HCT116 (cell line): ENCODE data around the gene KPNA1.

Source experiments
- CEBPB ChIP-seq: IDR thresholded peaks from 2 replicates; pipeline ENCODE4 v1.6.1; 2012; ENCODE audit warnings: low read depth
- EGR1 ChIP-seq: IDR thresholded peaks from 2 replicates; pipeline ENCODE4 v1.6.1; 2012; ENCODE audit warnings: low read depth
- EZH2 ChIP-seq: fragments of 200-600 bp; sonication (generic); IDR thresholded peaks from 2 replicates; pipeline ENCODE4 v1.6.1; 2017; ENCODE audit warnings: antibody characterized with exemption, mixed run types
- EZH2phosphoT487 ChIP-seq: fragments of 200-600 bp; IDR thresholded peaks from 2 replicates; pipeline ENCODE4 v1.6.1; 2018; ENCODE audit warnings: antibody characterized with exemption, borderline replicate concordance
- POLR2A ChIP-seq: IDR thresholded peaks from 2 replicates; pipeline ENCODE4 v1.7.0; 2011; ENCODE audit warnings: borderline replicate concordance; ENCODE audit not compliant: insufficient read depth, insufficient read length; ENCODE audit errors: extremely low read depth
- POLR2AphosphoS5 ChIP-seq: IDR thresholded peaks from 2 replicates; pipeline ENCODE4 v1.6.1; 2011; ENCODE audit warnings: mild to moderate bottlenecking, low read depth, low read length, moderate library complexity
- SIN3A ChIP-seq: IDR thresholded peaks from 2 replicates; pipeline ENCODE4 v1.6.1; 2012; ENCODE audit warnings: low read depth
- TCF7L2 ChIP-seq: IDR thresholded peaks from 2 replicates; pipeline ENCODE4 v1.7.0; 2011; ENCODE audit warnings: borderline replicate concordance, inconsistent platforms; ENCODE audit not compliant: insufficient read depth, insufficient read length; ENCODE audit errors: extremely low read depth
- YY1 ChIP-seq: IDR thresholded peaks from 2 replicates; pipeline ENCODE4 v1.6.1; 2011; ENCODE audit warnings: low read length, low read depth, moderate library complexity, mild to moderate bottlenecking; ENCODE audit not compliant: insufficient replicate concordance; ENCODE audit errors: extremely low read depth
- ZNF274 ChIP-seq: fragments of 200-500 bp; sonication (Bioruptor generic); IDR thresholded peaks from 2 replicates; pipeline ENCODE4 v1.6.1; 2014; ENCODE audit warnings: mild to moderate bottlenecking, low read depth, low read length, inconsistent platforms
- TF ChIP-seq, protein P1 (sequence below), 3 experiments: fragments of 200-600 bp in 1 of 3; sonication (generic) in 1 of 3; IDR thresholded peaks in 2 of 3; conservative IDR thresholded peaks in 1 of 3; 2 replicates each; pipeline ENCODE4 v1.5.1; 2012 to 2017; ENCODE audit warnings: low read depth in 2 of 3, low read length in 2 of 3, antibody characterized with exemption in 1 of 3, borderline replicate concordance in 1 of 3, control low read depth in 1 of 3, mild to moderate bottlenecking in 1 of 3, mixed read lengths in 1 of 3, mixed run types in 1 of 3, moderate library complexity in 1 of 3; ENCODE audit not compliant: insufficient read depth in 1 of 3
- TF ChIP-seq, protein P2 (sequence below): IDR thresholded peaks from 2 replicates; pipeline ENCODE4 v1.6.1; 2012
- TF ChIP-seq, protein P3 (sequence below): IDR thresholded peaks from 2 replicates; pipeline ENCODE4 v1.6.1; 2012
- TF ChIP-seq, protein P4 (sequence below): IDR thresholded peaks from 2 replicates; pipeline ENCODE4 v1.6.1; 2012; ENCODE audit warnings: low read depth

DNA sequence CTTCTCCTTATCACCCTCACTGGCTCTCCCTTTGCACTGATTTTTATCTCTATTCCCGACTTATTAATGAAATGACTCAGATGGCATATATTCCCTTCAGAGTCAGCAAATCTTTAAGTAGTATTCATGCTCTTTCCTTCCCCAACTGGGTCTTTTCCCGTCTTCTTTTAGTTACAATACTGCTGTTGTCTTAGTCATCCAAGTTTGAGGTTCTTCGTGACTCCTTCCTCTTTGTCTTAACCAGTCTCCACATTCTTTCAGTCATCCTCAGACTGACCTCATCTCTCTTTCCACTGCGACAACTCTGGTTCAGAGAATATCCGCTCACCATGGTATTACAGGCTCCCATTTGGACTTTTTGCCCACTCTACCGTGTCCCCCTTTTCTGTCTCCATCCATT is 111.2 kb downstream of the KPNA1 start:
- TF ChIP-seq YY1 (no peak), EZH2 (no peak), SIN3A (no peak), POLR2AphosphoS5 (no peak), TCF7L2 (no peak), ZNF274 (no peak), POLR2A (no peak), EGR1 (no peak), CEBPB (no peak), EZH2phosphoT487 (no peak)
- TF ChIP-seq, protein P1, sequence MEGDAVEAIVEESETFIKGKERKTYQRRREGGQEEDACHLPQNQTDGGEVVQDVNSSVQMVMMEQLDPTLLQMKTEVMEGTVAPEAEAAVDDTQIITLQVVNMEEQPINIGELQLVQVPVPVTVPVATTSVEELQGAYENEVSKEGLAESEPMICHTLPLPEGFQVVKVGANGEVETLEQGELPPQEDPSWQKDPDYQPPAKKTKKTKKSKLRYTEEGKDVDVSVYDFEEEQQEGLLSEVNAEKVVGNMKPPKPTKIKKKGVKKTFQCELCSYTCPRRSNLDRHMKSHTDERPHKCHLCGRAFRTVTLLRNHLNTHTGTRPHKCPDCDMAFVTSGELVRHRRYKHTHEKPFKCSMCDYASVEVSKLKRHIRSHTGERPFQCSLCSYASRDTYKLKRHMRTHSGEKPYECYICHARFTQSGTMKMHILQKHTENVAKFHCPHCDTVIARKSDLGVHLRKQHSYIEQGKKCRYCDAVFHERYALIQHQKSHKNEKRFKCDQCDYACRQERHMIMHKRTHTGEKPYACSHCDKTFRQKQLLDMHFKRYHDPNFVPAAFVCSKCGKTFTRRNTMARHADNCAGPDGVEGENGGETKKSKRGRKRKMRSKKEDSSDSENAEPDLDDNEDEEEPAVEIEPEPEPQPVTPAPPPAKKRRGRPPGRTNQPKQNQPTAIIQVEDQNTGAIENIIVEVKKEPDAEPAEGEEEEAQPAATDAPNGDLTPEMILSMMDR (IDR thresholded peaks at IDR 0.05 in 2 of 3, conservative IDR thresholded peaks at IDR 0.05 in 1 of 3; ENCODE audit: borderline replicate concordance in 1 of 3, insufficient read depth in 1 of 3, low read depth in 2 of 3, low read length in 2 of 3) = no peak
- TF ChIP-seq, protein P2, sequence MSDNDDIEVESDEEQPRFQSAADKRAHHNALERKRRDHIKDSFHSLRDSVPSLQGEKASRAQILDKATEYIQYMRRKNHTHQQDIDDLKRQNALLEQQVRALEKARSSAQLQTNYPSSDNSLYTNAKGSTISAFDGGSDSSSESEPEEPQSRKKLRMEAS = no peak
- TF ChIP-seq, protein P3, sequence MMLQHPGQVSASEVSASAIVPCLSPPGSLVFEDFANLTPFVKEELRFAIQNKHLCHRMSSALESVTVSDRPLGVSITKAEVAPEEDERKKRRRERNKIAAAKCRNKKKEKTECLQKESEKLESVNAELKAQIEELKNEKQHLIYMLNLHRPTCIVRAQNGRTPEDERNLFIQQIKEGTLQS = no peak
- TF ChIP-seq, protein P4, sequence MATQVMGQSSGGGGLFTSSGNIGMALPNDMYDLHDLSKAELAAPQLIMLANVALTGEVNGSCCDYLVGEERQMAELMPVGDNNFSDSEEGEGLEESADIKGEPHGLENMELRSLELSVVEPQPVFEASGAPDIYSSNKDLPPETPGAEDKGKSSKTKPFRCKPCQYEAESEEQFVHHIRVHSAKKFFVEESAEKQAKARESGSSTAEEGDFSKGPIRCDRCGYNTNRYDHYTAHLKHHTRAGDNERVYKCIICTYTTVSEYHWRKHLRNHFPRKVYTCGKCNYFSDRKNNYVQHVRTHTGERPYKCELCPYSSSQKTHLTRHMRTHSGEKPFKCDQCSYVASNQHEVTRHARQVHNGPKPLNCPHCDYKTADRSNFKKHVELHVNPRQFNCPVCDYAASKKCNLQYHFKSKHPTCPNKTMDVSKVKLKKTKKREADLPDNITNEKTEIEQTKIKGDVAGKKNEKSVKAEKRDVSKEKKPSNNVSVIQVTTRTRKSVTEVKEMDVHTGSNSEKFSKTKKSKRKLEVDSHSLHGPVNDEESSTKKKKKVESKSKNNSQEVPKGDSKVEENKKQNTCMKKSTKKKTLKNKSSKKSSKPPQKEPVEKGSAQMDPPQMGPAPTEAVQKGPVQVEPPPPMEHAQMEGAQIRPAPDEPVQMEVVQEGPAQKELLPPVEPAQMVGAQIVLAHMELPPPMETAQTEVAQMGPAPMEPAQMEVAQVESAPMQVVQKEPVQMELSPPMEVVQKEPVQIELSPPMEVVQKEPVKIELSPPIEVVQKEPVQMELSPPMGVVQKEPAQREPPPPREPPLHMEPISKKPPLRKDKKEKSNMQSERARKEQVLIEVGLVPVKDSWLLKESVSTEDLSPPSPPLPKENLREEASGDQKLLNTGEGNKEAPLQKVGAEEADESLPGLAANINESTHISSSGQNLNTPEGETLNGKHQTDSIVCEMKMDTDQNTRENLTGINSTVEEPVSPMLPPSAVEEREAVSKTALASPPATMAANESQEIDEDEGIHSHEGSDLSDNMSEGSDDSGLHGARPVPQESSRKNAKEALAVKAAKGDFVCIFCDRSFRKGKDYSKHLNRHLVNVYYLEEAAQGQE = no peak
